ENCODE data around the gene FBXO4. TPM values are rescaled to one million over a fixed set of nuclear protein-coding genes. Genes with fewer than 3 reads are reported as not detected.

The FBXO4 gene
- total and polyA plus RNA-seq, 2 of the 8 experiments (the other 6 are each of a cell fraction or from before 2014, with no cell fraction given) = 0.60 to 0.88 TPM

GRCh38 chr5:41877408-41877807 is 47.7 kb upstream of the FBXO4 start (continued):
- no peak for TF ChIP-seq ATF2 (IDR thresholded peaks at IDR 0.05; ENCODE audit: low read length)
- no peak for TF ChIP-seq POLR2AphosphoS5 (IDR thresholded peaks at IDR 0.05; ENCODE audit: low read depth, low read length)
- no peak for TF ChIP-seq SAP30 (IDR thresholded peaks at IDR 0.05; ENCODE audit: insufficient read depth, insufficient replicate concordance, low read length)
- no peak for TF ChIP-seq CHD2 (IDR thresholded peaks at IDR 0.05; ENCODE audit: low read length)
- TF ChIP-seq ZNF274 (IDR thresholded peaks at IDR 0.05; ENCODE audit: borderline replicate concordance, extremely low read depth, low read length) = no peak
- no peak for TF ChIP-seq SRF (IDR thresholded peaks at IDR 0.05; ENCODE audit: low read depth, low read length)
- TF ChIP-seq TCF12 (IDR thresholded peaks at IDR 0.05; ENCODE audit: low read depth, low read length) = no peak

Data from H1 (cell line).